Measurements from ENCODE around the gene DEDD2.

Gene DEDD2

GRCh38 chr19:42234364-42234763 is 16.9 kb upstream of the DEDD2 start:
- H3K4me3 ChIP-seq (ENCODE audit: low read depth, low read length), result no peak overlapping the region
- DNase-seq (ENCODE audit: low read depth), result no peak
- TF ChIP-seq POLR2A (IDR thresholded peaks at IDR 0.05; ENCODE audit: extremely low read depth, insufficient read length), result no peak
- TF ChIP-seq MYC (IDR thresholded peaks at IDR 0.05; ENCODE audit: low read depth, low read length), result no peak
- no peak for TF ChIP-seq MAX (IDR thresholded peaks at IDR 0.05; ENCODE audit: low read depth, low read length)
- TF ChIP-seq CTCF (IDR thresholded peaks at IDR 0.05; ENCODE audit: low read depth, low read length), result no peak

GRCh38 chr19:42233678-42234292 is 16.3 kb upstream of the DEDD2 start:
- no peak for DNase-seq (ENCODE audit: low read depth)
- TF ChIP-seq POLR2A (IDR thresholded peaks at IDR 0.05; ENCODE audit: extremely low read depth, insufficient read length) (no peak), MYC (IDR thresholded peaks at IDR 0.05; ENCODE audit: low read depth, low read length) (no peak), CTCF (IDR thresholded peaks at IDR 0.05; ENCODE audit: low read depth, low read length) (no peak), MAX (IDR thresholded peaks at IDR 0.05; ENCODE audit: low read depth, low read length) (no peak)
- no peak overlapping the region for H3K4me3 ChIP-seq (ENCODE audit: low read depth, low read length)

GRCh38 chr19:42233106-42233505 is 15.6 kb upstream of the DEDD2 start:
- no peak overlapping the region for H3K4me3 ChIP-seq (ENCODE audit: low read depth, low read length)
- no peak for DNase-seq (ENCODE audit: low read depth)
- TF ChIP-seq MAX (IDR thresholded peaks at IDR 0.05; ENCODE audit: low read depth, low read length) (no peak), MYC (IDR thresholded peaks at IDR 0.05; ENCODE audit: low read depth, low read length) (no peak), CTCF (IDR thresholded peaks at IDR 0.05; ENCODE audit: low read depth, low read length) (no peak), POLR2A (IDR thresholded peaks at IDR 0.05; ENCODE audit: extremely low read depth, insufficient read length) (no peak)

GRCh38 chr19:42232435-42232834 is 15.0 kb upstream of the DEDD2 start:
- DNase-seq (ENCODE audit: low read depth), result no peak
- no peak overlapping the region for H3K4me3 ChIP-seq (ENCODE audit: low read depth, low read length)
- TF ChIP-seq MAX (IDR thresholded peaks at IDR 0.05; ENCODE audit: low read depth, low read length) (no peak), CTCF (IDR thresholded peaks at IDR 0.05; ENCODE audit: low read depth, low read length) (no peak), MYC (IDR thresholded peaks at IDR 0.05; ENCODE audit: low read depth, low read length) (no peak), POLR2A (IDR thresholded peaks at IDR 0.05; ENCODE audit: extremely low read depth, insufficient read length) (no peak)

GRCh38 chr19:42230571-42230970 is 13.1 kb upstream of the DEDD2 start:
- no peak overlapping the region for H3K4me3 ChIP-seq (ENCODE audit: low read depth, low read length)
- DNase-seq (ENCODE audit: low read depth), result no peak
- no peak for TF ChIP-seq CTCF (IDR thresholded peaks at IDR 0.05; ENCODE audit: low read depth, low read length)
- TF ChIP-seq MYC (IDR thresholded peaks at IDR 0.05; ENCODE audit: low read depth, low read length), result no peak
- no peak for TF ChIP-seq POLR2A (IDR thresholded peaks at IDR 0.05; ENCODE audit: extremely low read depth, insufficient read length)
- TF ChIP-seq MAX (IDR thresholded peaks at IDR 0.05; ENCODE audit: low read depth, low read length), result no peak

All from NB4 (cell line).